ENCODE data around the gene EEF1A1. TPM values are rescaled to one million over a fixed set of nuclear protein-coding genes. Genes with fewer than 3 reads are reported as not detected.

Gene EEF1A1
- total and polyA plus RNA-seq, 12 donors: 988 to 3,224 (median 1,571) TPM

DNA sequence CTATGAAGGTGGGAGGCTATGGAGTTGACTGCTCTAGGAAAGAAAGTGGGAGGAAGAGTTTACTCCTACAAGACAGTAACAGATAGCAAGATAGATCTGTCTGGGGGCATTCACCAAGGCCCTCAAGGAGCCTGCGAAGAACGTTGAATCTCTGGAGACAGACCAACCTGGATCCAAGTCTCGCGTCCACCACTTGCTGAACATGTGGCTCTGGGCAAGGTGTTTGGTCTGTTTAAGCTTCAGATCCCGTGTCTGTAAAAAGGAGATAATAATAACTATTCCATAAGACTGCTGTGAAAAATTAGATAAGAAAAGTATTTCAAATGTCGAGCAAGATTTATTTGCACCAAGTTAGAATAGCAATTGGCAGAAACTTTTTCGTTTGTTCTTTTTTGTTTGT, 8.1 kb upstream of the EEF1A1 start:
- no peaks in the 10 kb centered on the region for H3K36me3 ChIP-seq
- no peak overlapping the region for H3K4me3 ChIP-seq
- no peak for DNase-seq
- peaks cover 0 to 21% (median 3%) of the 10 kb centered on the region in 7 donors for H3K27me3 ChIP-seq
- peaks cover 0 to 4% (median 3%) of the 10 kb centered on the region in 9 donors for H3K4me1 ChIP-seq
- WGBS, 2 donors: 58 to 60% methylated on average over 7 of the region's 7 CpGs
- TF ChIP-seq CTCF (IDR thresholded peaks at IDR 0.05): no peak
- H3K27ac ChIP-seq: no peak overlapping the region
- H3K9me3 ChIP-seq: no peaks in the 10 kb centered on the region
- no peak for ATAC-seq
- intact Hi-C loops (cut with DNase I): loop anchor here in 3 of 10 donors (5.0 to 10.0 kb wide), 3 partner anchors 33 to 56 kb away; no protein-coding TSS in a partner anchor

DNA sequence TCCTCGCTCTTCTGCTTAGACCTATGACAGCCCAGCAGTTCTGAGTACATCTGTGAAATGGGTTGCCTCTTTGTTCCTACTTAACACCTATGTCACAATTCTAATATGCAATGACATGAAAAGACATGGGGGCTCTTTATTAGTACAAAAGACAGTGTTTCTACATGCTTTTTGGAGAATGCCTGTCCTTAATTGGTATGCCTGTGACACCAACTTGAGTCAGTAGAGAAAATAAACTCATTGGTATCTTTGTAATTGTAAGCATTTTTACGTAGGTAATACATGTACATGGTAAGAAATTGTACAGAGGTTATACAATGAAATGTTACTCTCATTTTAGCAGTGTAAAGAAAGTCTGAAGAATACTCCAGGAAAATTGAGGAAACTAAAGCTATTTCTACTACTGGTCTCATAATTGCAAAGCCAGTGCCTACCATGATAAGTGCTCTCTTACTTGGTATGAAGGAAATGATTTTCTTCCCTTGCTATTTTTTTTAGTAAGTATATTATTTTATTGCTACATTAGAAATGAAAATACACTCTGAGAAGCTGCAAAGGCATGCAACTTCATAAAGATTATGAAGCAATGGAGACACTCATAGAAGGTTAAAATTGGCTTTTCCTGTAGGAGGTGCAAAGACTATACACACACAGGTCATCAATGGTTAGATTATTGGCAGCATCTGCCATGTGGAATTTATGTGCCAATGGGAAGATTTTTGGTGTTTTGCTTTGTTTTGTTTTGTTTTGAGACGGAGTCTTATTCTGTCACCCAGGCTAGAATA, 4.9 kb upstream of the EEF1A1 start:
- Histone ChIP-seq H3K4me1 (peaks cover 0 to 25% (median 13%) of the 10 kb centered on the region in 9 donors), H3K36me3 (no peaks in the 10 kb centered on the region), H3K4me3 (no peak overlapping the region), H3K9me3 (no peaks in the 10 kb centered on the region), H3K27ac (no peak overlapping the region), H3K27me3 (peaks cover 0 to 17% (median 6%) of the 10 kb centered on the region in 7 donors)
- DNase-seq: no peak
- WGBS, 2 donors: 90 to 97% methylated on average over 3 of the region's 3 CpGs
- intact Hi-C loops (cut with DNase I): loop anchor here in 3 of 10 donors (5.0 to 10.0 kb wide), 3 partner anchors 37 to 59 kb away; no protein-coding TSS in a partner anchor
- no peak for ATAC-seq
- TF ChIP-seq CTCF (IDR thresholded peaks at IDR 0.05): no peak

- intact Hi-C loops (cut with DNase I): loop anchor here in 6 of 10 donors (2.0 to 10.0 kb wide), 5 partner anchors 44 to 64 kb away; no protein-coding TSS in a partner anchor
- no peaks in the 10 kb centered on the region for H3K9me3 ChIP-seq
- peak overlapping the region; percentile 46 to 82 (median 68) for H3K4me3 ChIP-seq
- H3K27ac ChIP-seq: peak overlapping the region; percentile 82 to 100 (median 98)
- no peak for TF ChIP-seq CTCF (IDR thresholded peaks at IDR 0.05)
- peaks cover 0 to 38% (median 25%) of the 10 kb centered on the region in 9 donors for H3K4me1 ChIP-seq
- H3K36me3 ChIP-seq: peaks cover 0 to 19% (median 11%) of the 10 kb centered on the region in 9 donors
- DNase-seq: peak; percentile 57 to 60
- H3K27me3 ChIP-seq: peaks cover 0 to 15% (median 6%) of the 10 kb centered on the region in 7 donors
- 7 to 8% methylated on average over 45 to 50 of the region's 50 CpGs for WGBS, 2 donors
- no peak for ATAC-seq
Observed at GRCh38 chr6:73523434-73524123, 2.7 kb upstream of the EEF1A1 start.

- Histone ChIP-seq H3K9me3 (no peaks in the 10 kb centered on the region), H3K4me3 (peak overlapping the region; percentile 32 to 93 (median 80)), H3K4me1 (peaks cover 0 to 57% (median 35%) of the 10 kb centered on the region in 9 donors), H3K27me3 (peaks cover 0 to 7% (median 4%) of the 10 kb centered on the region in 7 donors), H3K27ac (peak overlapping the region; percentile 93 to 100 (median 98)), H3K36me3 (peaks cover 0 to 39% (median 27%) of the 10 kb centered on the region in 9 donors)
- peak; percentile 74 to 86 for DNase-seq
- TF ChIP-seq CTCF (IDR thresholded peaks at IDR 0.05): no peak
- ATAC-seq: peak; percentile 53 to 78 (median 73)
- intact Hi-C loops (cut with DNase I): loop anchor here in 6 of 10 donors (1.0 to 10.0 kb wide), 6 partner anchors 46 to 66 kb away; no protein-coding TSS in a partner anchor
- 0 to 1% methylated on average over 36 of the region's 36 CpGs for WGBS, 2 donors
Observed at GRCh38 chr6:73521351-73521985, 636 bp upstream of the EEF1A1 start.

Data from heart right ventricle (tissue), 16 donors.